ENCODE results near the gene TSPAN17.

DNA sequence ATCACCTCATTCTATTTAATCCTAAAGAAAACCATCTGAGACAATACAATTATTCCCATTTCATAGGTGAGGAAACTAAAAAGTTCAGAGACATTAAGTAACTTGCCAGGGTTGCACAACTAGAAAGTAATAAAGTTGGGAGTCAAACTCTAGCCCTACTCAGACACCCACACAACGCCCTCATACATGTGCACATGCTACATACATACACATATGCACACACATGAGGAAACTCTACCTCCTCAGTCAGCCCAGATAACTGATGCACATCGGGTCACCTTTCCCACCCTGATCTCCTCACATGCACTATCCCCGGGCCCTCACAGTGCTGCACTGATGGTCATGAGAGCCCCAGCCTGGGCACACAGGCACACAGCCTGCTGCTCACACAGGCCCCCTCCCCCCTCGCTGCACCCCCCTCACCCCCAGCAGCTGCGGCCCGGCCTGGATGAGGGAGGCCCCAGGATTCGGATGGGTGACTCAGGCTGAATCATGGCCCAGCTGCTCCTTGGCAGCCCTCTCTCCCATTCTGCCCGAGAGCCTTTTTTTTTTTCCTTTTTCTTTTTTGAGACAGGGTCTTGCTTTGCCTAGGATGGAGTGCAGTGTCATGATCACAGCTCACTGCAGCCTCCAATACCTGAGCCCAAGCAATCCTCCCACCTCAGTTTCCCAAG lies 32.3 kb upstream of the TSPAN17 start:
- TF ChIP-seq, protein P1, sequence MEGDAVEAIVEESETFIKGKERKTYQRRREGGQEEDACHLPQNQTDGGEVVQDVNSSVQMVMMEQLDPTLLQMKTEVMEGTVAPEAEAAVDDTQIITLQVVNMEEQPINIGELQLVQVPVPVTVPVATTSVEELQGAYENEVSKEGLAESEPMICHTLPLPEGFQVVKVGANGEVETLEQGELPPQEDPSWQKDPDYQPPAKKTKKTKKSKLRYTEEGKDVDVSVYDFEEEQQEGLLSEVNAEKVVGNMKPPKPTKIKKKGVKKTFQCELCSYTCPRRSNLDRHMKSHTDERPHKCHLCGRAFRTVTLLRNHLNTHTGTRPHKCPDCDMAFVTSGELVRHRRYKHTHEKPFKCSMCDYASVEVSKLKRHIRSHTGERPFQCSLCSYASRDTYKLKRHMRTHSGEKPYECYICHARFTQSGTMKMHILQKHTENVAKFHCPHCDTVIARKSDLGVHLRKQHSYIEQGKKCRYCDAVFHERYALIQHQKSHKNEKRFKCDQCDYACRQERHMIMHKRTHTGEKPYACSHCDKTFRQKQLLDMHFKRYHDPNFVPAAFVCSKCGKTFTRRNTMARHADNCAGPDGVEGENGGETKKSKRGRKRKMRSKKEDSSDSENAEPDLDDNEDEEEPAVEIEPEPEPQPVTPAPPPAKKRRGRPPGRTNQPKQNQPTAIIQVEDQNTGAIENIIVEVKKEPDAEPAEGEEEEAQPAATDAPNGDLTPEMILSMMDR (conservative IDR thresholded peaks at IDR 0.05), result no peak
- TF ChIP-seq ZFX (IDR thresholded peaks at IDR 0.05), result no peak
